HL-60 (cell line): ENCODE results near the gene FBXL17.

Experiments used
- DNase-seq, 2 experiments: peaks; one replicate each; pipeline ENCODE4 v3.0.0-alpha.2; 2010 to 2020; ENCODE audit warnings: low read depth in 1 of 2, low spot score in 1 of 2
- H3K27ac ChIP-seq: fragments of 250-450 bp; sonication (Bioruptor Pico); replicated peaks from 2 replicates; pipeline ENCODE4 v1.5.1; 2020; ENCODE audit warnings: mild to moderate bottlenecking, moderate library complexity
- H3K27me3 ChIP-seq: fragments of 250-450 bp; sonication (Bioruptor Pico); 2 replicates; pipeline ENCODE4 v1.5.1; 2021; ENCODE audit warnings: mild to moderate bottlenecking, moderate library complexity; ENCODE audit not compliant: insufficient read depth, poor library complexity, severe bottlenecking
- H3K4me3 ChIP-seq: replicated peaks from 2 replicates; pipeline ENCODE4 v1.5.1; 2011; ENCODE audit warnings: mild to moderate bottlenecking, control low read depth, low read length; ENCODE audit not compliant: insufficient read depth
- GABPA ChIP-seq: IDR thresholded peaks from 2 replicates; pipeline ENCODE4 v1.6.1; 2012; ENCODE audit warnings: low read depth
- POLR2AphosphoS5 ChIP-seq: IDR thresholded peaks from 2 replicates; pipeline ENCODE4 v1.6.1; 2012; ENCODE audit warnings: low read depth
- SPI1 ChIP-seq: IDR thresholded peaks from 2 replicates; pipeline ENCODE4 v1.6.1; 2012; ENCODE audit warnings: low read depth, mild to moderate bottlenecking, borderline replicate concordance
- TF ChIP-seq, protein P1 (sequence below): IDR thresholded peaks from one replicate; pipeline ENCODE4 v1.5.1; 2011; ENCODE audit warnings: low read length, control low read depth, inconsistent platforms; ENCODE audit not compliant: insufficient read depth
- TF ChIP-seq, protein P2 (sequence below): IDR thresholded peaks from 2 replicates; pipeline ENCODE4 v1.6.1; 2012; ENCODE audit warnings: low read depth; ENCODE audit not compliant: insufficient replicate concordance

FBXL17 gene

DNA sequence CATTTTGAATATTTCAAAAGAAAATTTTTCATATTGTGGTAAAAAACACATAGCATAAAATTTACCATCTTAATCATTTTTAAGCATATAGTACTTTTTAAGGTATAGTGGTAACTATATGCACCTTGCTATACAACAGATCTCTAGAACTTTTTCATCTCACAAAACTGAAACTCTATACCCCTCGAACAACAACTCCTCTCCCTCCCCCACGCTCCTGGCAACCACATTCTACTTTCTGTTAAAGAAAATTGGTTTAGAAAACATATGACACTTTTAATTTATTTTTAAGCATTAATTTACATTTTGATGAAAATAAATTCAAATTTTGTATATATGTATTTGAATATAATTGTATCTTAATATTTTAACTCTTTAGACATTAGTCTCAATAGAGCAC is 563.9 kb downstream of the FBXL17 start:
- TF ChIP-seq, protein P1, sequence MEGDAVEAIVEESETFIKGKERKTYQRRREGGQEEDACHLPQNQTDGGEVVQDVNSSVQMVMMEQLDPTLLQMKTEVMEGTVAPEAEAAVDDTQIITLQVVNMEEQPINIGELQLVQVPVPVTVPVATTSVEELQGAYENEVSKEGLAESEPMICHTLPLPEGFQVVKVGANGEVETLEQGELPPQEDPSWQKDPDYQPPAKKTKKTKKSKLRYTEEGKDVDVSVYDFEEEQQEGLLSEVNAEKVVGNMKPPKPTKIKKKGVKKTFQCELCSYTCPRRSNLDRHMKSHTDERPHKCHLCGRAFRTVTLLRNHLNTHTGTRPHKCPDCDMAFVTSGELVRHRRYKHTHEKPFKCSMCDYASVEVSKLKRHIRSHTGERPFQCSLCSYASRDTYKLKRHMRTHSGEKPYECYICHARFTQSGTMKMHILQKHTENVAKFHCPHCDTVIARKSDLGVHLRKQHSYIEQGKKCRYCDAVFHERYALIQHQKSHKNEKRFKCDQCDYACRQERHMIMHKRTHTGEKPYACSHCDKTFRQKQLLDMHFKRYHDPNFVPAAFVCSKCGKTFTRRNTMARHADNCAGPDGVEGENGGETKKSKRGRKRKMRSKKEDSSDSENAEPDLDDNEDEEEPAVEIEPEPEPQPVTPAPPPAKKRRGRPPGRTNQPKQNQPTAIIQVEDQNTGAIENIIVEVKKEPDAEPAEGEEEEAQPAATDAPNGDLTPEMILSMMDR: no peak
- TF ChIP-seq SPI1: no peak
- no peak for TF ChIP-seq POLR2AphosphoS5
- TF ChIP-seq, protein P2, sequence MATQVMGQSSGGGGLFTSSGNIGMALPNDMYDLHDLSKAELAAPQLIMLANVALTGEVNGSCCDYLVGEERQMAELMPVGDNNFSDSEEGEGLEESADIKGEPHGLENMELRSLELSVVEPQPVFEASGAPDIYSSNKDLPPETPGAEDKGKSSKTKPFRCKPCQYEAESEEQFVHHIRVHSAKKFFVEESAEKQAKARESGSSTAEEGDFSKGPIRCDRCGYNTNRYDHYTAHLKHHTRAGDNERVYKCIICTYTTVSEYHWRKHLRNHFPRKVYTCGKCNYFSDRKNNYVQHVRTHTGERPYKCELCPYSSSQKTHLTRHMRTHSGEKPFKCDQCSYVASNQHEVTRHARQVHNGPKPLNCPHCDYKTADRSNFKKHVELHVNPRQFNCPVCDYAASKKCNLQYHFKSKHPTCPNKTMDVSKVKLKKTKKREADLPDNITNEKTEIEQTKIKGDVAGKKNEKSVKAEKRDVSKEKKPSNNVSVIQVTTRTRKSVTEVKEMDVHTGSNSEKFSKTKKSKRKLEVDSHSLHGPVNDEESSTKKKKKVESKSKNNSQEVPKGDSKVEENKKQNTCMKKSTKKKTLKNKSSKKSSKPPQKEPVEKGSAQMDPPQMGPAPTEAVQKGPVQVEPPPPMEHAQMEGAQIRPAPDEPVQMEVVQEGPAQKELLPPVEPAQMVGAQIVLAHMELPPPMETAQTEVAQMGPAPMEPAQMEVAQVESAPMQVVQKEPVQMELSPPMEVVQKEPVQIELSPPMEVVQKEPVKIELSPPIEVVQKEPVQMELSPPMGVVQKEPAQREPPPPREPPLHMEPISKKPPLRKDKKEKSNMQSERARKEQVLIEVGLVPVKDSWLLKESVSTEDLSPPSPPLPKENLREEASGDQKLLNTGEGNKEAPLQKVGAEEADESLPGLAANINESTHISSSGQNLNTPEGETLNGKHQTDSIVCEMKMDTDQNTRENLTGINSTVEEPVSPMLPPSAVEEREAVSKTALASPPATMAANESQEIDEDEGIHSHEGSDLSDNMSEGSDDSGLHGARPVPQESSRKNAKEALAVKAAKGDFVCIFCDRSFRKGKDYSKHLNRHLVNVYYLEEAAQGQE: no peak
- TF ChIP-seq GABPA: no peak
- H3K27me3 ChIP-seq: no peaks in the 10 kb centered on the region
- no peak overlapping the region for H3K27ac ChIP-seq
- DNase-seq: no peak
- no peak overlapping the region for H3K4me3 ChIP-seq

DNA sequence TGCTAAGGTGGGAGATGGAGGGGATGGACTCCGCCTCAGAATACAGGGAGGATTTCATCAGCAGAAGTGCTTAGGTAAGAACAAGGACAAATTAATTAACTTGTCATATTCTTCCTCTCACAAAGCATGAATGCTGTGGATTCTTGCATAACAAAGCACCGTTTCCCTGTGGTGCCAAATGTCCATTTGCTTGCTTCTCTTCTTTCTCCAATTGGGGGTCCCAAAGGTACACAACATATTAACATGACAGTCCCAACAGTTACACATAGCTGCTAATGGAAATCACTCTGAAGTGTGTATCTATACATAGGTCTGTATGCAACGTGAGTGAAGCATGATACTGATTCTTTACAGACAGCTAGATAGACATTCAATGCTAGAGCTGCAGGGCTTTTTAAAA is 564.5 kb downstream of the FBXL17 start:
- DNase-seq: no peak
- TF ChIP-seq POLR2AphosphoS5 (no peak), GABPA (no peak), SPI1 (no peak)
- TF ChIP-seq, protein P2: no peak
- TF ChIP-seq, protein P1: no peak

DNA sequence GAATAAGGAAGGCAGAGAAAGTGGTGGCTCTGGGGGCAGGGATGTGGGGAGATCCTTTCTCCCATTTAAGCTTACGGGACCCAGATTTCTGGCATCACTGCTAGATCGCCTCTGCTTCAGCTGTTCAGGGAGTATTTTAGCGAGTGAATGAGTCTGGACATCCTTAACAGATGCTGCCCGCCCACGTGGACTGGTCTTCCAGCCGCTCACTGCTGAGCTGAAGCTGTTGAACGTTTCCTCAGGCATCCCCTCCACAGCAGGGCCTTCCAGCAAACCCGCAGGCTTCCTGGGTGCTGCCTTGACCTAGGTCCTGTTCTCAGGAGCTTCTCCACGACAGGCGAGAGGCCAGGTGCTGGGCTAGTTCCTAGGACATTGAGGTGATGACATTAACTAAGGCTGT is 566.8 kb downstream of the FBXL17 start:
- no peak for DNase-seq
- no peaks in the 10 kb centered on the region for H3K27me3 ChIP-seq
- TF ChIP-seq GABPA (no peak), POLR2AphosphoS5 (no peak), SPI1 (no peak)
- TF ChIP-seq, protein P1: no peak
- TF ChIP-seq, protein P2: no peak

More for the DNA sequence above, 564.5 kb downstream of the FBXL17 start:
- H3K4me3 ChIP-seq: no peak overlapping the region
- no peak overlapping the region for H3K27ac ChIP-seq
- no peaks in the 10 kb centered on the region for H3K27me3 ChIP-seq

More for the DNA sequence above, 566.8 kb downstream of the FBXL17 start:
- Histone ChIP-seq H3K27ac (no peak overlapping the region), H3K4me3 (no peak overlapping the region)
